GM10248 (cell line): ENCODE results near the gene CYTIP.

ENCODE experiments used
- CTCF ChIA-PET: fragments of 300-600 bp; sonication (Branson Sonifier 250); formaldehyde crosslinking; extraction: SDS; loops from one replicate; lab custom pipeline; 2021; ENCODE audit warnings: antibody characterized with exemption; lab: Yijun Ruan, JAX
- POLR2A ChIA-PET: fragments of 350-650 bp; sonication (Branson Sonifier 250); formaldehyde crosslinking; extraction: SDS; loops from one replicate; lab custom pipeline; 2020; ENCODE audit warnings: antibody characterized with exemption; lab: Yijun Ruan, JAX
- DNase-seq: peaks from one replicate; pipeline ENCODE4 v3.0.0; 2012; ENCODE audit errors: extremely low spot score
- CTCF ChIP-seq: IDR thresholded peaks from 2 replicates; pipeline ENCODE4 v1.5.1; 2012; ENCODE audit warnings: mild to moderate bottlenecking, low read depth; ENCODE audit errors: extremely low read depth, missing control alignments, control extremely low read depth

Gene CYTIP

GRCh38 chr2:157427003-157427921, 16.6 kb downstream of the CYTIP start:
- no peak for DNase-seq
- CTCF ChIA-PET, result interaction anchor here (0.9 to 2.5 kb wide), 5 partner anchors 8 to 125 kb away, joined by 3 to 7 read pairs (median 3); partner anchors contain the start of gene ERMN
- POLR2A ChIA-PET, result interaction anchor here (1.6 kb wide), 1 partner anchor 12 kb away, joined by 7 read pairs; no protein-coding TSS in a partner anchor
- no peak for TF ChIP-seq CTCF

GRCh38 chr2:157426477-157426994, 17.4 kb downstream of the CYTIP start:
- no peak for TF ChIP-seq CTCF
- DNase-seq, result no peak
- ChIA-PET POLR2A (no interaction called here), CTCF (interaction anchor here (1.2 to 1.6 kb wide), 3 partner anchors 99 to 124 kb away, joined by 3 read pairs; partner anchors contain the start of gene ERMN)

- CTCF ChIA-PET, result interaction anchor here (1.0 to 2.0 kb wide), 7 partner anchors 8 to 98 kb away, joined by 3 to 11 read pairs (median 6); no protein-coding TSS in a partner anchor
- TF ChIP-seq CTCF, result no peak
Measured at GRCh38 chr2:157424374-157424773, 19.5 kb downstream of the CYTIP start.

GRCh38 chr2:157421964-157422363, 21.9 kb downstream of the CYTIP start:
- POLR2A ChIA-PET, result interaction anchor here (1.5 to 2.1 kb wide), 2 partner anchors 10 to 18 kb away, joined by 4 to 13 read pairs; no protein-coding TSS in a partner anchor
- CTCF ChIA-PET, result interaction anchor here (0.9 to 2.2 kb wide), 3 partner anchors 10 to 19 kb away, joined by 3 to 15 read pairs (median 5); no protein-coding TSS in a partner anchor
- DNase-seq, result no peak
- no peak for TF ChIP-seq CTCF

More at GRCh38 chr2:157424374-157424773, 19.5 kb downstream of the CYTIP start:
- POLR2A ChIA-PET, result no interaction called here
- no peak for DNase-seq

GRCh38 chr2:157421331-157421944, 22.5 kb downstream of the CYTIP start:
- POLR2A ChIA-PET, result interaction anchor here (0.9 to 2.1 kb wide), 3 partner anchors 10 to 96 kb away, joined by 3 to 13 read pairs (median 4); partner anchors contain the start of gene ERMN
- DNase-seq, result no peak
- CTCF ChIA-PET, result interaction anchor here (0.9 to 2.9 kb wide), 8 partner anchors 9 to 94 kb away, joined by 3 to 16 read pairs (median 4); partner anchors contain the start of gene CYTIP

More at GRCh38 chr2:157421331-157421944, 22.5 kb downstream of the CYTIP start:
- TF ChIP-seq CTCF, result no peak
